ENCODE results near the gene SMCHD1.

- TF ChIP-seq CTCF (IDR thresholded peaks at IDR 0.05) (no peak), POLR2A (IDR thresholded peaks at IDR 0.05) (no peak)
Observed at GRCh38 chr18:2610549-2610948, 45.0 kb upstream of the SMCHD1 start.

Measured in prostate gland (tissue), 2 donors.